ENCODE results near the gene EIF2D.

DNA sequence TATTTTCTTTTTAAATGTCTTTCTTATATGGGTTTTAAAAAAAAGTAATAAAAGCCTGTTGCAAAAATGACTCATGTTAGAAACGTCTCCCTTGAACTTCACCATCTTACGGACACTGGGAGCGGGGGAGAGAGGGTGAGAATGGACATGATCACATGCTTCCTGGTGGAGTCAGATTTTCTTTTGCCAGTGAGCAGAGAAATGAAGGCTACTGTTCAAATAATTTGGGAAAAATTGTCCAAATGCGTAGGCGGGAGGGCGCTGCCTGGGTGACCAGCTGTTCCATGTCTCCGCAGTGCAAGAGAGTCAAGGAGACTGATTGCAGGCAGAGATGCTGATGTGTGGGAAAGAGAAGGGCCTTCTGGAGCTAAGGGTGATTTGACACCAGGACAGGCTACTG, 23.1 kb downstream of the EIF2D start:
- TF ChIP-seq CTCF (conservative IDR thresholded peaks at IDR 0.05; ENCODE audit: low read depth, low read length) (no peak), NFE2L2 (IDR thresholded peaks at IDR 0.05; ENCODE audit: low read depth, low read length) (no peak), RCOR1 (IDR thresholded peaks at IDR 0.05; ENCODE audit: insufficient replicate concordance, low read length) (no peak), FOS (IDR thresholded peaks at IDR 0.05; ENCODE audit: low read depth, low read length) (peak; percentile 77), POLR2A (IDR thresholded peaks at IDR 0.05; ENCODE audit: low read depth, low read length) (no peak)
